SK-N-MC (cell line): ENCODE results near the gene HOXA6.

Source experiments
- EZH2 ChIP-seq: fragments of 200-600 bp; sonication (generic); IDR thresholded peaks from one replicate; pipeline ENCODE4 v1.6.1; 2017; ENCODE audit warnings: antibody characterized with exemption
- FOXP2 ChIP-seq: optimal IDR thresholded peaks from 2 replicates; pipeline ENCODE3; 2011; ENCODE audit warnings: mild to moderate bottlenecking, moderate library complexity; ENCODE audit not compliant: insufficient read depth; ENCODE audit errors: extremely low read length, control extremely low read depth
- POLR2AphosphoS5 ChIP-seq: IDR thresholded peaks from 2 replicates; pipeline ENCODE4 v1.6.1; 2012; ENCODE audit warnings: mild to moderate bottlenecking, low read depth, low read length, borderline replicate concordance

GRCh38 chr7:27150568-27151340 lies 3.2 kb upstream of the HOXA6 start:
- no peak for TF ChIP-seq EZH2
- TF ChIP-seq POLR2AphosphoS5 = no peak
- TF ChIP-seq FOXP2 = no peak
